ENCODE measurements around the gene RCL1. TPM values are rescaled to one million over a fixed set of nuclear protein-coding genes. Genes with fewer than 3 reads are reported as not detected.

RCL1 gene
- total RNA-seq, 1 experiment from 2014 or later = 34.4 TPM

- Histone ChIP-seq H4K20me1 (ENCODE audit: control insufficient read depth, insufficient read depth, insufficient read length) (no peaks in the 10 kb centered on the region), H3K27ac (ENCODE audit: insufficient read length, low read depth, low read length) (no peak overlapping the region), H3K14ac (ENCODE audit: insufficient read depth, low read length) (no peak overlapping the region), H2BK5ac (ENCODE audit: insufficient read length, low read length) (no peak overlapping the region), H4K8ac (replicated peaks; ENCODE audit: insufficient read length, low read depth, low read length) (no peak overlapping the region), H2BK120ac (ENCODE audit: low read depth, low read length, poor library complexity, severe bottlenecking) (no peak overlapping the region), H3T11ph (ENCODE audit: low read length) (no peak overlapping the region), H3K4me1 (ENCODE audit: insufficient read depth, low read length) (no peaks in the 10 kb centered on the region), H3K9ac (ENCODE audit: extremely low read depth, insufficient read length, low read length) (no peak overlapping the region), H3K4me2 (ENCODE audit: insufficient read depth, insufficient read length, low read length) (no peak overlapping the region), H4K5ac (ENCODE audit: insufficient read length, low read depth, low read length) (no peak overlapping the region), H3K56ac (ENCODE audit: insufficient read length, low read depth, low read length) (no peak overlapping the region), H3K9me3 (ENCODE audit: control insufficient read depth, low read depth, low read length) (no peaks in the 10 kb centered on the region), H2AFZ (ENCODE audit: low read length) (no peak overlapping the region), H3K23ac (ENCODE audit: insufficient read length, low read depth, low read length) (no peak overlapping the region), H2BK15ac (ENCODE audit: low read depth, low read length) (no peak overlapping the region), H3K4ac (ENCODE audit: low read depth, low read length) (no peak overlapping the region), H3K18ac (ENCODE audit: insufficient read length, low read depth, low read length) (no peak overlapping the region), H2BK12ac (ENCODE audit: insufficient read length, low read depth, low read length) (no peak overlapping the region), H3K79me2 (ENCODE audit: insufficient read depth, low read length) (no peaks in the 10 kb centered on the region), H2BK20ac (ENCODE audit: low read depth, low read length, poor library complexity, severe bottlenecking) (no peak overlapping the region), H3K79me1 (ENCODE audit: insufficient read depth, low read depth, low read length, poor library complexity, severe bottlenecking) (no peaks in the 10 kb centered on the region), H3K23me2 (ENCODE audit: insufficient read length, low read depth, low read length, poor library complexity, severe bottlenecking) (no peaks in the 10 kb centered on the region), H2AK5ac (ENCODE audit: insufficient read length, low read length) (no peak overlapping the region), H4K91ac (ENCODE audit: insufficient read length, low read depth, low read length) (no peak overlapping the region), H3K27me3 (ENCODE audit: insufficient read depth, low read length) (no peaks in the 10 kb centered on the region)
- H3K27ac Mint-ChIP-seq = no peak overlapping the region
- no peak for DNase-seq
- H3K4me3 Mint-ChIP-seq = no peak overlapping the region
- H3K27me3 Mint-ChIP-seq (ENCODE audit: low read depth) = no peaks in the 10 kb centered on the region
- no peak for TF ChIP-seq CTCF (conservative IDR thresholded peaks at IDR 0.05)
- peaks cover 18 to 65% (median 21%) of the 10 kb centered on the region in 3 experiments; a peak in 6 of 7 replicates for H3K36me3 Mint-ChIP-seq (ENCODE audit: insufficient read depth in 1 of 3, low read depth in 3 of 3)
- WGBS (ENCODE audit: extremely low coverage, insufficient read length, low lambda C conversion rate) = no CpG with 5 or more reads among the region's 8 CpGs
- H3K4me1 Mint-ChIP-seq = no peaks in the 10 kb centered on the region
- no peaks in the 10 kb centered on the region for H3K9me3 Mint-ChIP-seq
These were observed 64.5 kb downstream of the RCL1 start for GRCh38 chr9:4857163-4857810.
